HG02943 (cell line): ENCODE data around the gene TMEM120A.
"Not testable (repeated sequence)": the region's sequence is repeated elsewhere in the genome, so short reads cannot be mapped to it uniquely, and the experiment has no call there.

Experiments
- ATAC-seq: cut with Tn5 transposase; IDR thresholded peaks from one replicate; pipeline ENCODE4 v1.9.1; 2021; ENCODE audit warnings: mild to moderate bottlenecking, low read depth, moderate library complexity; ENCODE audit not compliant: unreplicated experiment

The TMEM120A gene

DNA sequence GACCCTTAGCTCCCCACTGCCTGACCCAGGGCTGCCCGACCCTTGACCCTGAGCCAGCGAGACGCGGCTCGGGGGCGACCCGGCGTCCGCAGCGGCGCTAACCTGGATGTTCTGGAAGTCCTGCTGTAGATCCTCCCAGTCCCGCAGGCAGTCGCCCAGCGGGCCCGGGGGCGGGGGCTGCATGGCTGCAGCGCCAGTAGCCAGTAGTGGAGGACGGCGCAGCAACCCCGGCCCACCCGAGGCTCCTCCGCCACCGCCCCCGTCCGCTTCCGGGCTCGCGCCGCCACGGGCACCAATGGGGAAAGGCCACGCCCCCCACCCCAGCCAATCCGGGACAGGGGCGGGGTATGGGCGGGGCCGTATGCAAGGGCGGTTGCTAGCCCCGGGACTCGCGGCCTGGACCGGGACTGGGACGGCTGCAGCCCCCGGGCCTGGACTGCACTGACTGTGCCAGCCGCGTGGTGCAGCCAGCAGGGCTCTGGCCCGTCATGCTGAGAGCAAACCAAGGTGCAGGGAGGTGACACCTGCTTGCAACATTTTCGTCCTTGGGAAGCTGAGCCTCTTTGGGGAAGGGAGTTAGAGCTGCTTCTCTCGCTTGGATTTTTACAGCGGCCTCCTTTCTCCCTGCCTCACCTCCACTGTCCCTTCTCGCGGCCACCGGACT is at the start of gene TMEM120A:
TMEM120A (minus strand) TSS at position 208 of the 664 bp plus-strand sequence; CDS start at position 183, 25 bp downstream.
- peak; percentile 93 for ATAC-seq

DNA sequence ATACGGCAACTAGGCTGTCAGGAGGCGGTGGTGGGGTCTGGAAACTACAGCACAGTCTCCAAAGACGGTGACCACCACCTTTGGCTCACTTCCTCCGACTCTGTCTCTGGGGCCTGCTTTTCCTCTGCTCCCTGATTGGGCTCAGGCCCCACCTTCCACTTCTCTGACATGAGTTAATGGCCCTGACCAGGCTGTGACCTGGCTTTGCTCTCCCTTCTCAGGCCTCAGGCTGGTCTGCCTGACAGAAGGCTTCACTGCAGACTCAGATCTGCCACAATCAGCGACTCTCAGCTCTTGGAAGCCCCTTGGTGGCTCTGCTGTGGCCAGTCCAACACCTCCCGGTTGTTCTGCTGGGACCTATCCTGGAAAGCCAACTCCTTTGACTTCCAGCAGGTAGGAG is 45.7 kb upstream of the TMEM120A start:
- ATAC-seq: no peak

GRCh38 chr7:76037310-76037709 is 42.9 kb upstream of the TMEM120A start:
- no peak for ATAC-seq

GRCh38 chr7:76031964-76032363 is 37.6 kb upstream of the TMEM120A start:
- no peak for ATAC-seq

DNA sequence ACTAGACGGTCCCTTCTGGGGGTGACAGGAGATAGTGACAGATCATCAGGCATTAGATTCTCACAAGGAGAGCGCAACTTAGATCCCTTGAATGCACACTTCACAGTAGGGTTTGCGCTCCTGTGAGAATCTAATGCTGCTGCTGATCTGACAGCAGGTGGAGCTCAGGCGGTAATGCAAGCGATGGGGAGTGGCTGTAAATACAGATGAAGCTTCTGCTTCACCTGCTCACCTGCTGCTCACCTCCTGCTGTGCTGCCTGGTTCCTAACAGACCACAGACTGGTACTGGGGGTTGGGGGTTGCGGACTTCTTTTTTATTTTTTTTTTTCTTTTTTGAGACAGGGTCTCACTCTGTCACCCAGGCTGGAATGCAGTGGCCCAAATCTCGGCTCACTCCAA is 35.3 kb upstream of the TMEM120A start:
- not testable (repeated sequence) for ATAC-seq

DNA sequence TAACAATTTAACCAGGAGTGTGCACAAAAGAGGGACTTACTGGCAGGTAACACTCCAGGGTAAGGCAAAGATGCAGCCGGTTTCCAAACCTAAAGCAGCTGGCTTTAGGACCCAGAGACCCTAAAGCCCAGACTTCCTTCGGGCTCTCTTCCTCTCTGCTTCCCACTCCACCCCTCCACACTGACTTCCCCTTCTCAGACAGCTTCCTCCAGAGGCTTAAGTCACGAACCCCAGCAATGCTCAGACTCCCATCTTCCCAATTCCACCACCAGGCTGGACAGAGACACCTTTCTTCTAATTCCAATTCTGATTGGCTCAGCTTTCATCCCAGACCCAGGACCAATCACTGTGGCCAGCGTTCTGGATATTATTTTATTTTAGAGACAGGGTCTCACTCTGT is 28.6 kb upstream of the TMEM120A start:
- ATAC-seq: no peak

DNA sequence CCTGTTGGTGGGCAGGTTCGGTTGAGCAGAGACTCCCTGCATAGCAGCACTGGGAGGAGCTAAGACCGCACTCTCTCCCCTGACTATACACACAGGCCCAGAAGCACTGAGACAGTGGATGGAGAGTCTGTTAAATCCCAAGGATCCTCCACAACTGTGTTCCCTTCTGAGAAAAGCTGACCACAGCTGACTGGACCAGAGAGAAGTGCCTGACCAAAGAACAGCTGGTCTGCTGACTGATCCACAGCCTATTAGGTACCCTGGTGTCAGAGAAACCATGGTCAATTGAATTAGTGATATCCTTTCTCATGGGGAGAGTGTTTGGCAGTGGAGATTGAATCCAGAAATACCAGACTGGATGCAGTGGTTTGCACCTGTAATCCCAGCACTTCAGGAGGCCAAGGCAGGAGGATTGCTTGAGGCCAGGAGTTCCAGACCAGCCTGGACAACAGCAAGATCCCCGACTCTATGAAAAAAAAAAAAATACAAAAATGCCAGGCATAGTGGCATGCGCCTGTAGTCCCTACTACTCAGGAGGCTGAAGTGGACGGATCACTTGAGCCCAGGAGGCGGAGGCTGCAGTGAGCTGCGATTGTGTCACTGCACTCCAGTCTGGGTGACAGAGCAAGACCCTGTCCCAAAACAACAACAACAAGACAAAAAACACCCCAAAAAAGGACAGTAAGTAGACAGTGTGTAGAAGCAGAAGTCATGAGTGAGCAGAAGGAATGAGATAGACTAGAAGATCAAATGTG is 27.8 kb upstream of the TMEM120A start:
- ATAC-seq: no peak

GRCh38 chr7:76020031-76020714 is 25.8 kb upstream of the TMEM120A start:
- ATAC-seq: no peak

DNA sequence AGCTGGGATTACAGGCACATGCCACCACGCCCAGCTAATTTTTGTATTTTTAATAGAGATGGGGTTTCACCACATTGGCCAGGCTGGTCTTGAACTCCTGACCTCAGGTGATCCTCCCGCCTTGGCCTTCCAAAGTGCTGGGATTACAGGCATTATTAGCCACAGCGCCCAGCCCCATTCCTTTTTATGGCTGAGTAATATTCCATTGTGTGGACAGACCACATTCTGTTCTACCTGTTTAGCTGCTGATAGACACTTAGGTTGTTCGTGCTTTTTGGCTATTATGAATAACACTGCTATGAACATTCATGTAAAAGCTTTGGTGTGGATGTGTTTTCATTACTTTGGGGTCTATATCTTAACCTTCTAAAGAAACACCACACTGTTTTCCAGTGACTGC is 24.1 kb upstream of the TMEM120A start:
- ATAC-seq: not testable (repeated sequence)

GRCh38 chr7:76016191-76016947 is 22.0 kb upstream of the TMEM120A start:
- ATAC-seq: no peak

- no peak for ATAC-seq
Measured at GRCh38 chr7:76011442-76011861, 17.1 kb upstream of the TMEM120A start.

GRCh38 chr7:76009672-76010600 is 15.5 kb upstream of the TMEM120A start:
- ATAC-seq: no peak

GRCh38 chr7:76008156-76008687 is 13.8 kb upstream of the TMEM120A start:
- ATAC-seq: no peak

DNA sequence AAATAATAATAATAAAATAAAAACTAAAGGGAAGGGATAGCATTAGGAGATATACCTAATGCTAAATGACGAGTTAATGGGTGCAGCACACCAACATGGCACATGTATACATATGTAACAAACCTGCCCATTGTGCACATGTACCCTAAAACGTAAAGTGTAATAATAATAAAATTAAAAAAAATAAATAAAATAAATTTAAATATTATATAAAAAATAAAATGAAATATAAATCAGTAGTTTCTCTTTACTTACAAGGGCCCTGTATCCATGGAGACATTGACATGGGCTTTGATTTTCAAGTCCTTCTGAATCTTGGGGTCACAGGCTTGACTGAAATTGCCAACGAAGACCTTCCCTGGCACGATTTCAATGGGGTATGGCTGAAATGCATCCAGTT is 10.6 kb upstream of the TMEM120A start:
- ATAC-seq: not testable (repeated sequence)

DNA sequence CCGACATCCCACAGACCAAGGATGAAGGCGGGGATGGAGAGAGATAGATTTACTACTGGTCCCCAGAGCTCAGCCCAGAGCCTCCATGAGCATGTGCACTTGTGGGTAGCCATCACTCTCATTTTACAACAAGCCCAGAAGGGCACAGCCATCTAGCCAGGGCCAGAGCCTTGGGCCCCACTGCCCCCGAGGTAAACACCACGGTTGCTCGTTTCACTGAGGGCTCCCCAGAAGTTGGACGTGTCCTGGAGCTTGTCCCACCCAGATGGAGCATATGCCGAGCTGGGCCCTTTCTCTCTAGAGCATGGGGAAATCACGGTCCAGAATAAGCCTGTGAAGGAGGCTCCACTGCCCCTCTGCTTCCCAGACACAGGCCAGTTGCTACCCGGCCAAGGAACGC is 9.0 kb upstream of the TMEM120A start:
- ATAC-seq: no peak

- ATAC-seq: no peak
Measured at GRCh38 chr7:76002822-76003221, 8.4 kb upstream of the TMEM120A start.

GRCh38 chr7:76002139-76002538 is 7.7 kb upstream of the TMEM120A start:
- ATAC-seq: no peak

DNA sequence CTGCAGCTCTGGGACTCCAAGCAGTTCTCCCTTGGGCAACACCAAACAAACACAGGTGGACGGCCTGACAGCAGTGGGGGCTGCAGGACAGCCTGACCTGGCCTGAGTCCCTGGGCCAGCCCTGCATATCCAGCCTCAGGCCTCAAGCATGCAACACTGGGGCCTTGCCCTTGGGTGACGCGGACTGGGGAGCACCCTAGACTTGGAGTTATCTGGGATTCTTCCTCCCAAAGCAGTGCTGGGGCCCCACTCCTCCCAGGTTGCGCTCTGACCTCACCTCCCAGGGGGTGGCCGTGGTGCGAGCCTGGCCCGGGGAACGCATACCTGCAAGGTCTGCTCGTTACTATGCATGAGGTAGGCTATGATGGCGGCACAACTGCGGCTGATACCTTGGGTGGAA is 6.2 kb upstream of the TMEM120A start:
- ATAC-seq: no peak

DNA sequence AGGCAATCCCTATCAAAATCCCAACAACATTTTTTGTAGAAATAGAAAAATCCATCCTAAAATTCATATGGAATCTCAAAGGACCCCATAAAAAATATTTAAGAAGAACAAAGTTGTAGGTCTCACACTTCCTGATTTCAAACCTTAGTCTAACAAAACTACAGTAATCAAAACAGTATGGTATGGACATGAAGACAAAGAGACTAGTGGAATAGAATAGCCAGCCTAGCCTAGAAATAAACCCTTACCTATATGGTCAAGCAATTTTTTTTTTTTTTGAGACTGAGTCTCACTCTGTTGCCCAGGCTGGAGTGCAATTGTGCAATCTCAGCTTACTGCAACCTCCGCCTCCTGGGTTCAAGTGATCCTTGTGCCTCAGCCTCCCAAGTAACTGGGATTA is 3.6 kb upstream of the TMEM120A start:
- no peak for ATAC-seq
